Left kidney (tissue), 2 donors: ENCODE results near the gene NRXN3. TPM values are rescaled to one million over a fixed set of nuclear protein-coding genes. Genes with fewer than 3 reads are reported as not detected.

ENCODE experiments used
- DNase-seq: peaks from one replicate; pipeline ENCODE4 v3.0.0-alpha.2; 2013
- polyA plus RNA-seq: library from polyadenylated mRNA; unstranded; fragments of 120-200 nt; gene quantifications from one replicate; pipeline ENCODE4 v1.2.1, GENCODE V29; 2013; ENCODE audit not compliant: insufficient read length

Gene NRXN3
- polyA plus RNA-seq, 1 donor: 9.0 TPM

DNA sequence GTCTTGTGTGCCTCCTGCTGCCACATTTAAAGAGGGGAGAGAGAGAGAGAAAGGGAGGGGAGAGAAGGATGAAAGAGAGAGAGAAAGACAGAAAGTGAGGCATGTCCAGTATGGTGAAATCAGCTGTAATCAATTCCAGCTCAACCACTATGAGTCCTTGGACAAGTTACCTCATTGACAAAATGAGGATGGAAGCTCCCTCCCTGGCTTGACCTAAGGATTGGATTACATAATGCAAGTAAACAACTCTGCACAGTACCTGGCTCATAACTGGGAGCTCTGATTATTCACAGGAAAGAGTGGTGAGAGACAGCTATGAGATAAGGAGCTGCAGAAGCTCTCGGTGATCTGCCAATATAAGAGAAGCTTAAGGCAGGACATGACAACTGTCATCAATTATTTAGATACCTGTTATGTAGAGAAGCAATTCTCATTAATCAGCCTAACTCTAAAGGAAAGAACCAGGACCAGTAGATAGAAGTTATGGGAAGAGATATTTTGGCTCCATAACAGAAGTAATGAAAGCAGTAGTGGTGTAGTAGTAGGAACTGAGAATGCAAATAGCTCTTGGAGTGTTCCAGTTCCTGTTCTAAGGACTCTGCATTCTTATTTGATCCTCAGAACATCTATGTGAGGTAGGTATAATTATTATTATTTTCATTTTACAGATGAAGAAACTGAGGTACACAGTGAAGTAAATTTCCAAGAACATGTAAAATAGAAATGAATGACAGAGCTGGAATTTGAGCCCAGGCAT is 1249.6 kb downstream of the NRXN3 start:
- no peak for DNase-seq

DNA sequence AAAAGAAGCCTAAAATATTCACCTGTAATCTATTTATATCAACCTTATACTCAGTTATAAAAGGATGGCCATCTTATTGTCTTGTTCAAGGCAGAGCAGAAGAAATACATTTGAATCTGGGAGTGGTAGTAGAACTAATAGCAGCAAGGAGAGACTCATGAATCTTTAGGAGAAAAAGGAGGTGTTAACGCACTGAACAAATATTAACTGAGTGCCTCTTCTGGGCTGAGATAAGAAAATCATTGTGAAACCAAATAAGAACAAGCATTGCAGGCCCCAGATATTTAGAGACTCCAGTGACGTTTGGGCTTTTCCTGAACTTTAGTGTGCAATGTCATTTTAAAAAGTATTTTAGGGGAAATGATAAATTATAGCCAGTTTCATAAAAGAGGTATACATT is 1250.6 kb downstream of the NRXN3 start:
- DNase-seq: no peak

DNA sequence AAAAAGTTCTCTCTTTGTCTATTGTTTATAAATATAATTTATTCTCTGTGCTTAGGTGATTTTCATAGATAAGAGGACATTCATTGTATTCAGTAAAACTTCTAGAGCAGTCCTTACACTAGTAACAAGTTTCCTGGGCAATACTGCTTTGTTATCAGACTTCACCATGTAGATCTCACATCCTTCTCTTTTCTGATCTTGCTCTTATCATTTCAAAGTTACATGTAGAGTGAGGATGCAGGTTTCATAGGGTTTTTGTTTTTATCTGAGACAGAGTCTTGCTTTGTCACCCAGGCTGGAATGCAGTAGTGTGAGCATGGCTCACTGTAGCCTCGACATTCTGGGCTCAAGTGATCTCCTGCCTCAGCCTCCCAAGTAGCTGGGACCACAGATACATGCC is 1251.6 kb downstream of the NRXN3 start:
- no peak for DNase-seq

DNA sequence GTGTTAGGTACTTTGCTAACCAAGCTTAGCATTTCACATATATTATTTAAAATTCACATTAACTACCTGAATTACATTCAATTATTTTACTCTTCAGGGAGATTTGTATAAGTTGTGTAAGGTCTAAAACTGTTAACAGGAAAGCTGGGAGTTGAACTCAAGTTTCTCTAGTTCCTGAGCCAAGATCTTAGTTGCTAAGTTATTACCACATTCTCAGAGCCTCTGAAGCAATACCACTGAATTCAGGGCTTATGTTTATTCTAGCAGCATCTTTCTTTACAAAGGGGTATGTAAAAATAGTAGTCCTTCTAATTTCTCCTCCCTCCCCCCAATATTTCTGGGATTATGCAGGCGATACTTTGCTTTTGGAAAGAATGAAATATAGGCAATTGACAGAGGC is 1254.3 kb downstream of the NRXN3 start:
- DNase-seq: no peak

DNA sequence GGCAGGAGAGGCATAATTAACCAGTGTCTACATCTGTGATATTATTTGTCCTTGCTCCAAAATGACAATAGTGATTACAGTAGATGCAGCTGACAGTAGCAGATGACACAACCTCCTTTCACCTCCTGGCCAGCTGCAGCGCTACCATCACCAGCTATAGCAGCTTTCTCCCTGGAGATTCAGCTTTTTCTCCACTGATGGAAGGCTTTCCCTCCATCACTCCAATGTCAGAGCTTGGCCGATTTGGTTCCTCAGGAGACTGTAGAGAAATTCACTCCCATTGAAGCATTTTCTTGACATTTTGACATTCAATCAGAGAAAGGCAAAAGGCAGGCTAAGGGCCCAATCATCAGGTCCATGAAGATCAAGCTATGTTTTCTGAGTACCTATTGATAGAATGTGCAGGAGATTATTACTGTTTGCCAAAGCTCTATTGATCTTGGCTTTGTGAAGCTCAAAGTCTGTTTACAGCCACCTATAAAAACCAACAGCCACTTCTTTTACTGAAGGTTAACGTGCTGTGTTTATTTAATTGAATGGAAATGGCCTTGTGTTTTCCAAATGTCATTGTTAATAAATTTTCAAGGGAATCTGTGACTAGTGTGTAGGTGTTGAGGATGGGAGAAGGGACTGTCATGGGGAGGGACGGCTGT is 1256.1 kb downstream of the NRXN3 start:
- DNase-seq: no peak

DNA sequence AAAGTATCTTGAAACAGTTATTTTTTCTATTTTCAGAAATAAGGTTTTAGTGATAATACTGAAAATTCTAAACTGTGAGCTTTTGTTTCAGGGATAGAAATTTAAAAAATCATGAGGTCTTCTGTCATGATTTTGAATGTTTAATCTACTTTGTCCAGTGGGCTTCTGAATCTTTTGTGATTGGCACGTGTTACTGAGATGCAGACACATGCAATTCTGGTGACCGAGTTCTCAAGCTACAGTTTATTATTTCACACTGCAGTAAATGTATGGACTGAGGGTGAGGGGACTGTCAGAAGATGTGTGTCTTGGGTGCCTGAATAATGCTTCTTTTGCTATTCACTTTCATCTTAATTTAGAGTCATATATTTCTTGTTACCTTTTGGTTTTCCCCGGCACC is 1262.5 kb downstream of the NRXN3 start:
- DNase-seq: no peak

DNA sequence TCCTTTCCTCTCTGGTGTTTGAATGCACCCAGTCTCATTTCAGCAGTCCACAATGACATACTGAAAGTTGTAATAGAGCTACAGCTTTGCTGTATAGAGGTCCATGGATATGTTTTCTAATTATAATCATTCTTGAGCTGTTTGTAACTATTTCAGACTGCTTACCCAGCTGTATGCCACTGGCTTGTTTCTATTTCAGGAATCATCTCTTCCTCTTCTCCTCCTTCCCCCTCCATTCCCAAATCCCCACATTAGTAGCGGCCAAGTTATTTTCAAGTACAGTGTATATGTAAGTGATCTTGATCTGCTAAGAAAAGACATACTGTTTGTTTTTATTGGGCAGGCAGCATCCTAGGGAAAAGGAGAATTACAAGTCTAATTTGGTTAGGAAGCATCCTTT is 1266.2 kb downstream of the NRXN3 start:
- DNase-seq: no peak

DNA sequence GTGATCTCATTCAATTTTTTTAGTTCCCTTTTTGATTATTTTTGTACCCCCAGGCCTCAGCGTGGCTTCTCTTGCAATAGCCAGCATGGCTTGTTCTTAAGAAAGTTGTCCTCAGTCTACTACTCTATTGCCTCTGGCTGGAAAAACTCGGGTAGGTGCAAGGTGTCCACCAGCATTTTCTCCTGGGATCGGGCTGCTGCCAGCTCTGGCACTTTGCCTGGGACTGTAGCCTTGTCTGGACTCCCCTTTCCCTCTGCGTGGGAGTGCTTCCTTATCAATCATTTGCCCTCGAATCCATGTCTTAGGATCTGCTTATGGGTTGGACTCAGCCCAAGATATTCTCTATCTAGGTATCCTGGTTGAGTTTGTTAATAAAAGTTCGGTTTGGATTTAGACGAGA is 1267.8 kb downstream of the NRXN3 start:
- DNase-seq: no peak

DNA sequence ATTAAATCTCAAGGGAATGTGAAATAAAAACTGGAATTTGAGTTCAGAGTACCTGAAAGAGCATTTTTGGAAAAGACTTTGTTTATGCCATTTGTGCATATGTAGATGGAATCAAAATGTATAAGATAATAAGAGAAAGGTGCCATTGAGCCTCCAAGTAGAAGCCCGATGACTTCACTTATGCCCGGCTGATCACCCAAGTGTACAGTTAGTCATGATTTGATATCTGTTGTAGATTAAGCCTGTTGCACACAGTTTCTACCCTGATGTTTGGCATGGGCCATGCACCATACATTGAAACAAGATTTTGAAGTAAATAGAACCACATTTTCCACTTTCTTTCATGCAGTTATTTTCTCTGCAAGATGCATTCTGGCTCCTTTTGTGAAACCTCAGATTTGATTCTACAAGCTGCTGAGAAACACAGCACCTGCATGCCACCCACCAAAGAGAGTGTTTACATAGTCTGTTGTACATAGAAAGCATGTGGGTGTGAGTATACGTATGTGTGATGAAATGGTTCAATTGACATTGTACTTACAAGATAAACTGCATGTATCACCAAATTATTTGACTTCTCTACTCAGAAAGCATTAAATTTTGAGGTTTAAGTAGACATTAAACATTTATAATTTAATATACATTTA is 1268.6 kb downstream of the NRXN3 start:
- no peak for DNase-seq

DNA sequence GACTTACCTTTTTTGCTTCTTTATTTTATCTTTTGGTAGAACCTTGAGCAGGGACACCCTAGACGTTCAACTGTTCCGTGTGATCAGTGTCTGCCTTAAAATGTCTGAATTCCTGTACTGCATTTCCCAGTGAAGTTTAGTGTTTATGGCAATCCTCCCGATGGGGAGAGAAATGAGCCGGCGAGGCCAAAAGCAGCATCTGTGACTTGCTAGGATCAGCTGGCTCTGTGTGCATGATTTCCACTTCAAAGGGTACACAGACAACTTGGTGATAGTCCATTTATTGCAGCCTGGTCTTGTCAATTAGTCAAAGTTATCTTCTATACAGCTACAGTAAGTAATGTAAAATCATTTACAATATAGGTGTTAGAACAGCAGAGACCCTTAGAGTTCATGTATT is 1272.6 kb downstream of the NRXN3 start:
- DNase-seq: no peak

DNA sequence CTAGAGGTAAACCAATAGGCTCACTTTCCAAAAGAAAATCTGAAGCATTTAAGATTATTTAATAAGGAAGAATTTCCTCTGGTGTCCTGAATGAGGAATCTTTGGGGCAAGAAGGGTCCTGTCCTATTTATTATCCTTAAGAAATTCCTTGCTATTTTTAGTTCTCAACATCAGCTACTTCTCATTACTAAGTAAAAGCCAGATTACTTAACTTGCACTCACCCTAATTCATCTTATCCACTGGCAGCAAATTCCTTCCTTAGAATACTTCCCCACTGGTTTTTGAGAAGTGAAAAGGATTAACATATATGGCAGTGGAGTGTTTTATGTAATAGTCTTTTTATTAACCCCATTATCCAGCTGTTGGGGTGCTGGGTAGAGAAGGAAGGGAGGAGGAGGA is 1273.4 kb downstream of the NRXN3 start:
- DNase-seq: no peak

DNA sequence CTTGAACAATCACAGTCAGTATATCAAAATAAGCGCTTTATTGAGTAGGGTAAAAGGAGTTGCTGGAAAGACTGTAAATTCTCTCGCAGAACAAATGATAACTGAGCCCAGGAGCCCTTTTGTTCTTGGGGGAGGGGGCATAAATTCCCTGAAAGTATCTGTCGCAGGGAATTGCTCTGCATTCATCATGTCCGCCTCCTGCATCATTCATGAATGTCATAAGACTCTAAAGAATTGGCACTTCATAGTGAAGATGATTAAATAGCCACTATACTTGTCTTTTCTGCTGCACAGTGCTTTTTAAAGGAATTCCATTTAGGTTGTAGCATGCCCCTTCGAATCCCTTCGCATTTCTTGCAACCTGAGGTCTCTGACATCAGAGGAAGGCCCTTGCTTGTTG is 1278.8 kb downstream of the NRXN3 start:
- no peak for DNase-seq

DNA sequence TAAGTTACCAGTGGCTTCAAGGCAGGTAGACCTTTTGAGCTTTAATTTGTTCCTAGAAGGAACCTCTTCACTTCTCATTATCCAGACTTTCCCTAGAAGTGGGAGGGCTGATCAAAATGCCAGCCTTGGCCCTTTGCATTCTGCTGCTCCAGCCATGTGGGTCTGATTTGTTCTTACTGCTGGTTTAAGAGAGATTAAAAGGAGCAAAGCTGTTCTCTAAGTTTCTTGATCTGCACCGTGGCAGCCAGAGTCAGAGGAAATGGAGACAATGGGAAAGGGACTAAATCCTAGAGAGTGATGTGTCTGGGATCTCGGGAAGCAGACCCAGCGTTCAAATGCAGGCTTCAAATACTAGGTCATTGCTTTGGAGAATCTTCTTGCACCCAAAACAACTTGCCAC is 1281.4 kb downstream of the NRXN3 start:
- DNase-seq: no peak

DNA sequence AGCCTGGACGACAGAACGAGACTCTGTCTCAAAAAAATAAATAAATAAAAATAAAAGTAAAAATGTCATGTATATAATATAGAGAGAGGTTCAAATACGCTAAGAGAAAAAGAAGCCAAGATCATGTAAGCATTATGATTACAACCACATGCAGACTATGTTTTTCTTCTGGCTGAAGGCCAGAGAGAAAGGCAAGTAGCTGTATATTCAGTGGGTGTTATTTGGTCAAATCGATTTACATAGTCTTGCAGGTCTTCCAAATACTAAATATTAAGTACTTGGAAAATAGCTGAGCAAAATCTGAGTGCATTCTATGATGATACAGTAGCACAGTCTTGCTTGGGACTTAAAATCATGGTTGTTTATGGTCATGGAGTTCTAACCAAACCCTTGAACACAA is 1283.1 kb downstream of the NRXN3 start:
- no peak for DNase-seq

DNA sequence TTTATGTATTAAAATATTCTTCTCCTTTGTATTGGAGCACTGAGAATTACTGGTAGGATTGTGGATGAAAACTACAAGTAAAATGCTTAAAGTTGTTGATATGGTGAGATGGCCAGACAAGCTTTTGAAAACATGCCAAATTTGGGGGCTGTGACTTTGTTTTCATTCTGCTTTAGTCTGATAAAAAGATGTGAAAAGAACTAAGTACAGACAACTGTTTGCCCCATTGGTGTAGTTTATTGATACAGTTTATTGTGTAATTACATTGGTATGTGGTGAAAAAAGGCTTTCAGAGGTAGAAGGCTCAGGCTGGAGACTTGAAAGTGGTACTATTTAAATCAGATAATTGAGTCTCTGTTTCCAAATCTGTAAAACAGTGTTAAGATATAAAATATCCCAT is 1294.3 kb downstream of the NRXN3 start:
- DNase-seq: no peak

DNA sequence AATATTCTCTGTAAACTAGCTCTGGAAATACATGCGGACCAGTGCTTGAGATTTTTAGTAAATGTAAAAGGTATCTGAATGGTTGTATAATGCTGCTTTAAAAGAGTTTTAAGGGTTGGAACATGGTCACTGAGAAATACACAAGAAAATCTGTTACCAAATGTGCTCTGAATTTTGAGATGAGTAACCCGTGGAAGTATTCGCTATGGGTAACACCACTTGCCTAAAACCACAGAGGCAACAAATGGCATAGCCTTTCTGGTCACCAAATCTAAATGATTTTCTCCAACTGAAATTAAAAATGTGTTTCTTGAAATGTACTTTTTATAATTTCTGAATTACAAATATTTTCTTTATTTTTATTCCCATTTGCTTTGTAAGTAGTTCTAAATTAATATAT is 1295.5 kb downstream of the NRXN3 start:
- DNase-seq: no peak

DNA sequence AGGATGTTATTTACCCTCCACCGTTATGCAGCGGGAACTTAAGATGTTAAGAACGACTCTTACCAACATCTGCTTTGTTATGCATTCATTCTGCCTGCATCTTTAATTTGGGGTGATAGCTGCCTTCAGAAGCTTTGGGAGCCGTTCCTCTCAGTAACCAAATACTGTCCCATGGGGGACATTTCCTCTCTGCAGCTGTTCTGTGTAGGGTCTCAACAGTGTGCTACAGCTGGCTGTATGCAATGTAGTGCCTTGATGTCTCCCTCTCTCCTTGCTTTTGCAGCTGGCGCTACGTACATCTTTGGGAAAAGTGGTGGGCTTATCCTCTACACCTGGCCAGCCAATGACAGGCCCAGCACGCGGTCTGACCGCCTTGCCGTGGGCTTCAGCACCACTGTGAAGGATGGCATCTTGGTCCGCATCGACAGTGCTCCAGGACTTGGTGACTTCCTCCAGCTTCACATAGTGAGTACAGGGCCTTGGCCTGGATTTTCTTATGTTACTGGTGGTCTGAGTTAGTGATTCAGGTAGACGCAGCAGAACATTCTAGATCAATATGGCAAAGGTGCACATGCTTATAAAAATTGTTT is 1296.9 kb downstream of the NRXN3 start:
- DNase-seq: no peak

DNA sequence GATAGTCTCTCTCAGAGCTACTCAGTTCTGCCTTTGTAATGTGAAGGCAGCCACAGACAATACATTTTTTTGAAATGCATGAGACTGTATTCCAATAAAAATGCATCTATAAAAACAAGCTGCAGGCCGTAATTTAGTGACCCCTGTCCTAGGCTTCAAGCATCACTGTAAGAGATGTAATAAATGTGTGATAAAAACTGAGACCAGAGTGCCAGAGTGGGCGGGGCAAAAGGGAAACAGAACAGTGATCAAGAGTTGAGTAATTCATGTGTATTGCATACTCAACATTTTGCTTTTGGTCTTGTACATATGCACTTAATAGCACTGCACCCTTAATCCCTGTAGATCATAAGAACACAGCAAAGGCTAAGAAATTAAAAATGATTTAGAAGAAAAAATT is 1297.7 kb downstream of the NRXN3 start:
- DNase-seq: no peak

DNA sequence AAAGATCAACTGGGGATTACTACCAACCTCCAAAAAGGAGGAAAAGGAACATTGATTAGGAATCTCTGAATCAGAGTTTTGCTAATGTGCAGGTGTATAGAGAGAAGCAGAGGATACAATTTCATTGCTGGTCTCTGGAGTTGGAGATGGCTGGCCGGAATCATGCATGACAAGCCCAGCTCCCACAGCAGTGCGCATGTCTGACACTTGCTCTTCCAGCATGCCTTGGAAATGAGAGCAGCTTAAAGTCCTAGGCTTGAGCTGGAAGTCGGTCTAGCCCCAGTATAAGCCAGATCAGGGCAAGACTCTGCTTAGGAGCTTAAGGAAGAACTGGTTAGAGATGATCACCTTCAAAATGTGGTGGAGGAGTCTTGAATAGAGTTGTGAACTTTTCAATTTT is 1298.3 kb downstream of the NRXN3 start:
- DNase-seq: no peak

DNA sequence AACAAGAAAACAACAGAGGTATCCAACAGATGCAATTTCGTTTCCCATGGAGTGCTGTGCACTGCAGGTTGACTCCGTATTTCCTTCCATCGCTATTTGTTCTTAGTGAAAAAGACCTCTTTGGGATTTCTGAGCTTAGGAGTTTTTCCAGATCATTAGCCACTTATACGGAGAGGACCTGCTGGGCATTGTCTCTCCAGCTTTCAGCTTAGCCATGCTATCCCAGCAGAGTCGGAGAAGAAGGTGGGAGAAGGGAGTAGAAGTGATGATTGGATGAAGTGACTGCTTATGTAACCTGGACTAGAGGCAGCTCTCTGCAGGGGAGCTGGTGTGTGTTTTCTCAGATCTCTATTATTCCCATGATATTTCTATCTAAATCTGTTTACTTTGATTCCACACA is 1303.5 kb downstream of the NRXN3 start:
- no peak for DNase-seq

DNA sequence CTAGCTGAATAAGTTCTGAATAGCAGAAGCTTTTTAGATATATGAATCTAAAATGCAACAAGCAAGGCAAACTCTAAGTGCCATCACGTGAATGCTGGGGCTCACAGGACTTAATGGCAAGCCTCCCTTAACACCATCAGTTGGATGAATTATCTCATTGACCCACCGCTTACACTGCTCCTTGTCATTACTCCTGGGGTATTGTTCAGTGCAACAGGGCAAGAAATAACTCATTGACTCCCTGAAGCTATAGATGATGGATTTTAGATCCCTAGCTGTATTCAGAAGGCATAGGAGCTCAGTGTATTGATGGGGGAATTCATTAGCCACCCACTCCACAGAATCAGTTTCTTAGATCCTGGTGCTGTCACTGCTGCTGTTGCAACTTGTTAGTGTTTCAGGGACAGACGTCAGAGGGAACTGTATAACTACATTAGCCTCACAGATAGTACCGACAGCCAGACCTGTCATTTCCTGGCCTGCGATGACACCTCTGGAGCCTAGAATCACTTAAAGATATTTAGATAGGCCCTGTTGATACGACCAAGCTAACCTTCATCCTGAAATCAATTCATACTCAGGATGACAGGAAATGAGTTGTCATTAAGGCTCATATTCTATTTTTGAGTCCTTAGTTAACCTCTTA is 1305.8 kb downstream of the NRXN3 start:
- DNase-seq: no peak

DNA sequence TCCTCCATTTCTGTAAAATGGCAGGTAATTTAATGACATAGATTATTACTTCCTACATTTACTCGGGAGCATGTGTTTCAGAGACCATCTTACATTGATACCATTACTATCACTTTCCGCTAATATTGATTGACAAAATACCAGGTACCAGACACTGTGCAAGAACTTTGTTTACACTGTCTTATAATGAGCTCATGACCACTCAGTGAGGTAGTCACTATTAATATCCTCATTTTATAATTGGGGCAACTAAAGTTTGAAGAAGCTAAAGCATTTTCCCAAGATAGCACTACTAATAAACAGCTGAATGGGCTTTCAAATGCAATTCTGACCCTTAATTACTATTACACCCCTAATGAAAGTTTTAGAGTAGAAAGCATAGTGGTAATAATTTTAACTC is 1306.4 kb downstream of the NRXN3 start:
- DNase-seq: no peak

DNA sequence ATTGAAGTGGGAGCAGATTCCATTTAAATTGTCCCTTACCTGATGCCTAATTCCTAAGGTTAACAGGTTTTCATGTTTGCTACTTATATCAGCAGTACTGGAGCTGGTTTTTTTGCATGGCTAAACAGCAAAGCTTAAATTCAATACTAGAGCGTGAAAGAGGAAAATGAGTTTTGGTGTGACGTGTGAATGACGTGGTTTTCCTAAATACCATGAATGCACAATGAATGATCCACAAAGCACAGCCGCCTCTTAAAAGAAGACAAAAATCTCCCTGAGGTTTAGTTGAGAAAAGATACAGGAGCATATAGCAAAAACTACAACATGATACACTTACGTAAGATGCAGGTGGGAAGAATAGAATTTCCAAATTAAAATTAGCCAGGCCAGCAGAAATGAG is 1310.0 kb downstream of the NRXN3 start:
- DNase-seq: no peak
